Measurements from ENCODE around the gene PFDN6. TPM values are rescaled to one million over a fixed set of nuclear protein-coding genes. Genes with fewer than 3 reads are reported as not detected.
A peak's percentile ranks its signal among the peaks of the same experiment; 100 is the strongest.

The PFDN6 gene
- total and polyA plus RNA-seq, 2 of the 13 experiments (the other 11 are each of a cell fraction or from before 2014, with no cell fraction given): 75.5 to 87.0 TPM

DNA sequence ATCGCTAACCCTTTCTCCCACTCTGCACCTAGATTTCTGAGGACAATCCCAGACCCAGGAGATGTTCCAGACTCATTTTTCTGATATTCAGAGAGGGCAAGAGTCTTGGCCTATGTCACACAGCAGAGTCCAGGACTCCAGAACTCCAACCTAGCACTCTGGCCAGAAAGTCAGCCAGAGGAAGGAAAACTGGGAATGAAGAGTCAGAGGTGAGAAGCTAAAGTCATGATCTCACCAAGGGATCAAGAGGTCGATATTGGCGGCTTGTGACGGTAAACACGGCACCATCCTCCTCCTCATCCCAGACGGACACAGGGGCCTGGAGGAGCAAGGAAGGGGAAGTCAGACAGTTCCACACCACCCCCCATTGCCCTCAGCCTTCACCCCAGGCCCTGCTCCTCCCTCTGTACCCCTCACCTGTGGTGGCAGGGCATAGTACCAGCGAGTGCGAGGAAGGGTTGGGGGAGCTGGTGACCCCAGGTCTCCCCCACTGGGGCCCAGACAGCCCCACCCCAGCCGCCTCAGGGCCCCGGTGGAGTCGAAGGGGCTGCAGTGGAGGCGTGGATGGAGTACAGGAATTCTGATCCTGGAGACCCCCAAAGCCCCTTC is 7.5 kb downstream of the PFDN6 start (continued):
- TF ChIP-seq, protein P1, sequence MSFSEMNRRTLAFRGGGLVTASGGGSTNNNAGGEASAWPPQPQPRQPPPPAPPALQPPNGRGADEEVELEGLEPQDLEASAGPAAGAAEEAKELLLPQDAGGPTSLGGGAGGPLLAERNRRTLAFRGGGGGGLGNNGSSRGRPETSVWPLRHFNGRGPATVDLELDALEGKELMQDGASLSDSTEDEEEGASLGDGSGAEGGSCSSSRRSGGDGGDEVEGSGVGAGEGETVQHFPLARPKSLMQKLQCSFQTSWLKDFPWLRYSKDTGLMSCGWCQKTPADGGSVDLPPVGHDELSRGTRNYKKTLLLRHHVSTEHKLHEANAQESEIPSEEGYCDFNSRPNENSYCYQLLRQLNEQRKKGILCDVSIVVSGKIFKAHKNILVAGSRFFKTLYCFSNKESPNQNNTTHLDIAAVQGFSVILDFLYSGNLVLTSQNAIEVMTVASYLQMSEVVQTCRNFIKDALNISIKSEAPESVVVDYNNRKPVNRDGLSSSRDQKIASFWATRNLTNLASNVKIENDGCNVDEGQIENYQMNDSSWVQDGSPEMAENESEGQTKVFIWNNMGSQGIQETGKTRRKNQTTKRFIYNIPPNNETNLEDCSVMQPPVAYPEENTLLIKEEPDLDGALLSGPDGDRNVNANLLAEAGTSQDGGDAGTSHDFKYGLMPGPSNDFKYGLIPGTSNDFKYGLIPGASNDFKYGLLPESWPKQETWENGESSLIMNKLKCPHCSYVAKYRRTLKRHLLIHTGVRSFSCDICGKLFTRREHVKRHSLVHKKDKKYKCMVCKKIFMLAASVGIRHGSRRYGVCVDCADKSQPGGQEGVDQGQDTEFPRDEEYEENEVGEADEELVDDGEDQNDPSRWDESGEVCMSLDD (CRISPR knock-in tag; IDR thresholded peaks at IDR 0.05; ENCODE audit: borderline replicate concordance): no peak
- TF ChIP-seq KLF15 (CRISPR knock-in tag; IDR thresholded peaks at IDR 0.05; ENCODE audit: borderline replicate concordance) (no peak), AGO2 (optimal IDR thresholded peaks at IDR 0.05; ENCODE audit: low read depth, low read length) (peak; percentile 42), ZBTB7A (CRISPR knock-in tag; IDR thresholded peaks at IDR 0.05) (no peak), ZKSCAN5 (CRISPR knock-in tag; IDR thresholded peaks at IDR 0.05) (no peak), ZNF619 (CRISPR knock-in tag; IDR thresholded peaks at IDR 0.05) (no peak), SOX6 (IDR thresholded peaks at IDR 0.05) (no peak), SOX6 (CRISPR knock-in tag; IDR thresholded peaks at IDR 0.05) (0 out of 2 replicates have a peak, but pooled peaks have one; percentile 20), IKZF4 (CRISPR knock-in tag; IDR thresholded peaks at IDR 0.05; ENCODE audit: borderline replicate concordance, low read depth, not compliant biosample characterization) (no peak), ZBTB38 (CRISPR knock-in tag; IDR thresholded peaks at IDR 0.05) (peak; percentile 74), PRMT3 (CRISPR knock-in tag; IDR thresholded peaks at IDR 0.05; ENCODE audit: borderline replicate concordance, low read depth) (no peak)
- TF ChIP-seq, protein P2, sequence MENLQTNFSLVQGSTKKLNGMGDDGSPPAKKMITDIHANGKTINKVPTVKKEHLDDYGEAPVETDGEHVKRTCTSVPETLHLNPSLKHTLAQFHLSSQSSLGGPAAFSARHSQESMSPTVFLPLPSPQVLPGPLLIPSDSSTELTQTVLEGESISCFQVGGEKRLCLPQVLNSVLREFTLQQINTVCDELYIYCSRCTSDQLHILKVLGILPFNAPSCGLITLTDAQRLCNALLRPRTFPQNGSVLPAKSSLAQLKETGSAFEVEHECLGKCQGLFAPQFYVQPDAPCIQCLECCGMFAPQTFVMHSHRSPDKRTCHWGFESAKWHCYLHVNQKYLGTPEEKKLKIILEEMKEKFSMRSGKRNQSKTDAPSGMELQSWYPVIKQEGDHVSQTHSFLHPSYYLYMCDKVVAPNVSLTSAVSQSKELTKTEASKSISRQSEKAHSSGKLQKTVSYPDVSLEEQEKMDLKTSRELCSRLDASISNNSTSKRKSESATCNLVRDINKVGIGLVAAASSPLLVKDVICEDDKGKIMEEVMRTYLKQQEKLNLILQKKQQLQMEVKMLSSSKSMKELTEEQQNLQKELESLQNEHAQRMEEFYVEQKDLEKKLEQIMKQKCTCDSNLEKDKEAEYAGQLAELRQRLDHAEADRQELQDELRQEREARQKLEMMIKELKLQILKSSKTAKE (CRISPR knock-in tag; IDR thresholded peaks at IDR 0.05; ENCODE audit: borderline replicate concordance): peak; percentile 23; the same call in 1 of the 2 replicates
- TF ChIP-seq, protein P3, sequence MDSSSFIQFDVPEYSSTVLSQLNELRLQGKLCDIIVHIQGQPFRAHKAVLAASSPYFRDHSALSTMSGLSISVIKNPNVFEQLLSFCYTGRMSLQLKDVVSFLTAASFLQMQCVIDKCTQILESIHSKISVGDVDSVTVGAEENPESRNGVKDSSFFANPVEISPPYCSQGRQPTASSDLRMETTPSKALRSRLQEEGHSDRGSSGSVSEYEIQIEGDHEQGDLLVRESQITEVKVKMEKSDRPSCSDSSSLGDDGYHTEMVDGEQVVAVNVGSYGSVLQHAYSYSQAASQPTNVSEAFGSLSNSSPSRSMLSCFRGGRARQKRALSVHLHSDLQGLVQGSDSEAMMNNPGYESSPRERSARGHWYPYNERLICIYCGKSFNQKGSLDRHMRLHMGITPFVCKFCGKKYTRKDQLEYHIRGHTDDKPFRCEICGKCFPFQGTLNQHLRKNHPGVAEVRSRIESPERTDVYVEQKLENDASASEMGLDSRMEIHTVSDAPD (CRISPR knock-in tag; IDR thresholded peaks at IDR 0.05): no peak
- TF ChIP-seq, protein P4, sequence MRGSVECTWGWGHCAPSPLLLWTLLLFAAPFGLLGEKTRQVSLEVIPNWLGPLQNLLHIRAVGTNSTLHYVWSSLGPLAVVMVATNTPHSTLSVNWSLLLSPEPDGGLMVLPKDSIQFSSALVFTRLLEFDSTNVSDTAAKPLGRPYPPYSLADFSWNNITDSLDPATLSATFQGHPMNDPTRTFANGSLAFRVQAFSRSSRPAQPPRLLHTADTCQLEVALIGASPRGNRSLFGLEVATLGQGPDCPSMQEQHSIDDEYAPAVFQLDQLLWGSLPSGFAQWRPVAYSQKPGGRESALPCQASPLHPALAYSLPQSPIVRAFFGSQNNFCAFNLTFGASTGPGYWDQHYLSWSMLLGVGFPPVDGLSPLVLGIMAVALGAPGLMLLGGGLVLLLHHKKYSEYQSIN (CRISPR knock-in tag; IDR thresholded peaks at IDR 0.05; ENCODE audit: borderline replicate concordance): no peak
